ENCODE results near the gene WSB2.

WSB2 gene

DNA sequence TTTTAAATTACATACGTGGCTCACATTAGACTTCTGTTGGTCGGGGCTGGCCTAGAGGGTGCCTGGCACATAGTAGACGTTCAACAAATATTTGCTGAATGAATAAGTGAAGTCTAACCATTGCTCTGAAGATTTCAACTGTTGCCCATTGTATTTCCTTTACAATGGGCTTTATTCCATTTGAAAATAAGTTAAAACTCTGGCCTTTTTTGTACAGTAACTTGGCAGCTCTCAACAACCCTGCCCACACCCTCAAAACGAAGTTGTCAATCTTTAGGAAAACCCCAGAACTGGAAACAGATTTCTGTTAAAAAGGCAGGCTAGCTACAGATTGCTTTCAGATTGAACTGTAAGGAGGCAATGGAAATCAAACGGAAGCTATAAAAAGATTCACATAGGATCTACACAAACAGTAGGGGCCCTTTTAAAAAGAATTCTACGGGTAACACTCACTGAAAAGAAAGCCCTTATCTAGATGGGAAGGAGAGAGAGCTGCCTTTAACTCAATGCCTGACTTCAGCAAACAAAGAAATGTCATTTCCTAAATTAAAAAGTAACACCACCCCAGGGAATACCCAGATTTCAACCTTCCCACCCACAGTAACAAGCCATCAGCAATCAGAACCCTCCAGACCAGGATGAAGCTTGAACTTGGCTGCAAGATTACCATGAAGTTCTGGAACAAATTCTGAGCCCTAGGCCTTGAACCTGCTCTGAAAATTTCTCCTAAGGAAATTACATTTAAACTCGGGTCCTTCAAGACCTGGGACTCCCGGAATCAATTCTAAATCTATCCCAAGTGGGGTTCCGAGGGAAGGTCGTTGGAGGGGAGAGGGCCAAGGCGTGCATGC, 1.4 kb downstream of the WSB2 start:
- Histone ChIP-seq H3K9me3 (ENCODE audit: control insufficient read depth, low read length) (no peaks in the 10 kb centered on the region), H3K36me3 (ENCODE audit: control insufficient read depth, insufficient read depth, low read length) (no peaks in the 10 kb centered on the region), H3K9ac (ENCODE audit: low read length) (peak overlapping the region; percentile 97), H3K27me3 (ENCODE audit: control insufficient read depth, insufficient read depth, low read length) (no peaks in the 10 kb centered on the region), H3K4me1 (ENCODE audit: control insufficient read depth, insufficient read depth, low read length) (peaks cover 62% of the 10 kb centered on the region), H3K4me3 (ENCODE audit: low read length) (peak overlapping the region; percentile 85)

DNA sequence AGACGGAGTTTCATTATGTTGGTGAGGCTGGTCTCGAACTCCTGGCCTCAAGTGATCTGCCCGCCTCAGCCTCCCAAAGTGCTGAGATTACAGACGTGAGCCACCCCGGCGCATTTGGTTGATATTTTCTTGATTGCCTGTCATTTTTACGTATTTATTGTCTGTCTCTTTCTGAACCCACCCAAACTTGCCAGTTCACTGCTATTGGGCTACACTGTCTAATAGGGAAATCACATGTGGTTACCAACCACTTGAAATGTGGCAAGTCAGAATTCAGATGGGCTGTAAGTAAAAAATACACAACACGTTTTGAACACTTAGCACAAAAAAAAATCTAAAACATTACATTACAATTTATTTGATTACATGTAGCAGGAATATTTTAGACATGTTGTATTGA, 2.1 kb downstream of the WSB2 start:
- no peak overlapping the region for H3K4me3 ChIP-seq (ENCODE audit: low read length)
- no peaks in the 10 kb centered on the region for H3K9me3 ChIP-seq (ENCODE audit: control insufficient read depth, low read length)
- H3K9ac ChIP-seq (ENCODE audit: low read length) = peak overlapping the region; percentile 97
- H3K36me3 ChIP-seq (ENCODE audit: control insufficient read depth, insufficient read depth, low read length) = no peaks in the 10 kb centered on the region
- H3K4me1 ChIP-seq (ENCODE audit: control insufficient read depth, insufficient read depth, low read length) = peaks cover 59% of the 10 kb centered on the region
- H3K27me3 ChIP-seq (ENCODE audit: control insufficient read depth, insufficient read depth, low read length) = no peaks in the 10 kb centered on the region

DNA sequence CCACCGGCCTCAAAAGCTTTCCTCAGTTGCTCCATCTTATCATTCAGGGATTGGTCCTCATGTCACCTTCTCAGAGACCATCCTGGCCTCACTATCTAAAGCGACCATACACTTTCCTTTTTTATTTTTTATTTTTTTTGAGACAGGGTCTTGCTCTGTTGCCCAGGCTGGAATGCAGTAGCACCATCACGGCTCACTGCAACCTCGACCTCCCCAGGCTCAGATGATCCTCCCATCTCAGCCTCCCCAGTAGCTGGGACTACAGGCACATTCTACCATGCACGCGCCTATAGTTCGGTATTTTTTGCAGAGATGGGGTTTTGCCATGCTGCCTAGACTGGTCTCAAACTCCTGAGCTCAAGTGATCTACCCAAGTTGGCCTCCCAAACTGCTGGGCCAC, 2.8 kb downstream of the WSB2 start:
- Histone ChIP-seq H3K4me1 (ENCODE audit: control insufficient read depth, insufficient read depth, low read length) (peaks cover 59% of the 10 kb centered on the region), H3K9me3 (ENCODE audit: control insufficient read depth, low read length) (no peaks in the 10 kb centered on the region), H3K4me3 (ENCODE audit: low read length) (no peak overlapping the region), H3K36me3 (ENCODE audit: control insufficient read depth, insufficient read depth, low read length) (no peaks in the 10 kb centered on the region), H3K9ac (ENCODE audit: low read length) (no peak overlapping the region), H3K27me3 (ENCODE audit: control insufficient read depth, insufficient read depth, low read length) (no peaks in the 10 kb centered on the region)

DNA sequence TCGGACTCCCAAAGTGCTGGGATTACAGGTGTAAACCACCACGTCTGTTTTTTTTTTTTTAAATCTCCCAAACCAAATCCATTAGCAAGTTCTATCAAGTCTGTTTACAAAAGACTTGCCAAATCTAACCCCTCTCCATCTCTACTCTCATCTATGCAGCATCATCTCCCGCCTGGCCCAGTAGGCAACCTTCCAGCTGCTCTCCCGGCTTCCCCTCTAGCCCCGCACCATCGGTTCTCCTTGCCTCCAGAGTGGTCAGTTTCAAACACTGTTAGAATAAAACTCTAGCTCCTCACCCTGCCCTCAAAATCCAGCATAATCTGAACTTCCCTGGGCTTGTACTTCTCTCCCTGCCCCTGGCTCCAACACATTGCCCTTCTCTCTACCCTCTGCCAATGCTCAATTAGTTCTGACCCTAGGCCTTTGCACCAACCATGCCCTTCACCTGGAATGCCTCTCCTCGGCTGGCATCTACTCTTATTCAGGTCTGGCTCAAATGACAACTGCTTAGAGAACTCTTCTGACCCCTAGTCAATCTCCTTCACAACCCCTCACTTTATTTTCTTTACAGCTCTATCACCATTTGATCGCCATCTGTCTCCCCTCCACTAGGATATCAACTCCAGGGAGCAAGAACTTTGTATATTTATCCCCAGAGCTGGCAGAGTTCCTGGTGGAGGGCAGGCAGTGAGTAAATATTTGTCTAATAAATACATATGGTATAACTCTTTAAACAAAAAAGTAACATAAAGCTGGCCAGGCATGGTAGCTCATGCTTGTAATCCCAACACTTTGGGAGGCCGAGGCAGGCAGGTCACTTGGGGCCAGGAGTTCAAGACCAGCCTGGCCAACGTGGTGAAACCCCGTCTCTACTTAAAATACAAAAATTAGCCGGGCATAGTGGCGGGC, 4.9 kb downstream of the WSB2 start:
- H3K9me3 ChIP-seq (ENCODE audit: control insufficient read depth, low read length) = no peaks in the 10 kb centered on the region
- H3K4me1 ChIP-seq (ENCODE audit: control insufficient read depth, insufficient read depth, low read length) = peaks cover 66% of the 10 kb centered on the region
- H3K27me3 ChIP-seq (ENCODE audit: control insufficient read depth, insufficient read depth, low read length) = no peaks in the 10 kb centered on the region
- no peaks in the 10 kb centered on the region for H3K36me3 ChIP-seq (ENCODE audit: control insufficient read depth, insufficient read depth, low read length)
- no peak overlapping the region for H3K9ac ChIP-seq (ENCODE audit: low read length)
- peak overlapping the region; percentile 9 for H3K4me3 ChIP-seq (ENCODE audit: low read length)

DNA sequence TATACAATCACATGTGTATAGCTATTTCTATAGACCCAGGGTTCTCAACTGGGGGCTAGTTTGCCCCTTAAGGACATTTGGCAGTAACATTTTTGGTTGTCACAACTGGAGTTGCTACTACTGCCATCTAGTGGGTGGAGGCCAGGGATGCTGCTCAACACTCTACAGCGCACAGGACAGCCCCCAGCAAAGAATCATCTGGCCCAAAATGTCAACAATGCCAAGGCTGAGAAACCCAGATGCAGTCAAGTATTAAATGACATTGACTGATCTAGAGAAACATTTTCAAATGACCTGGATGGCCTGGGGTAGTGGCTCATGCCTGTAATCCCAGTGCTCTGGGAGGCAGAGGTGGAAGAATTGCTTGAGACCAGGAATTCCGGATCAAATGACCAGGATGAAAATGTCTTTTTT, 5.8 kb downstream of the WSB2 start:
- Histone ChIP-seq H3K4me3 (ENCODE audit: low read length) (no peak overlapping the region), H3K27me3 (ENCODE audit: control insufficient read depth, insufficient read depth, low read length) (no peaks in the 10 kb centered on the region), H3K4me1 (ENCODE audit: control insufficient read depth, insufficient read depth, low read length) (peaks cover 66% of the 10 kb centered on the region), H3K9me3 (ENCODE audit: control insufficient read depth, low read length) (no peaks in the 10 kb centered on the region), H3K36me3 (ENCODE audit: control insufficient read depth, insufficient read depth, low read length) (no peaks in the 10 kb centered on the region), H3K9ac (ENCODE audit: low read length) (no peak overlapping the region)

DNA sequence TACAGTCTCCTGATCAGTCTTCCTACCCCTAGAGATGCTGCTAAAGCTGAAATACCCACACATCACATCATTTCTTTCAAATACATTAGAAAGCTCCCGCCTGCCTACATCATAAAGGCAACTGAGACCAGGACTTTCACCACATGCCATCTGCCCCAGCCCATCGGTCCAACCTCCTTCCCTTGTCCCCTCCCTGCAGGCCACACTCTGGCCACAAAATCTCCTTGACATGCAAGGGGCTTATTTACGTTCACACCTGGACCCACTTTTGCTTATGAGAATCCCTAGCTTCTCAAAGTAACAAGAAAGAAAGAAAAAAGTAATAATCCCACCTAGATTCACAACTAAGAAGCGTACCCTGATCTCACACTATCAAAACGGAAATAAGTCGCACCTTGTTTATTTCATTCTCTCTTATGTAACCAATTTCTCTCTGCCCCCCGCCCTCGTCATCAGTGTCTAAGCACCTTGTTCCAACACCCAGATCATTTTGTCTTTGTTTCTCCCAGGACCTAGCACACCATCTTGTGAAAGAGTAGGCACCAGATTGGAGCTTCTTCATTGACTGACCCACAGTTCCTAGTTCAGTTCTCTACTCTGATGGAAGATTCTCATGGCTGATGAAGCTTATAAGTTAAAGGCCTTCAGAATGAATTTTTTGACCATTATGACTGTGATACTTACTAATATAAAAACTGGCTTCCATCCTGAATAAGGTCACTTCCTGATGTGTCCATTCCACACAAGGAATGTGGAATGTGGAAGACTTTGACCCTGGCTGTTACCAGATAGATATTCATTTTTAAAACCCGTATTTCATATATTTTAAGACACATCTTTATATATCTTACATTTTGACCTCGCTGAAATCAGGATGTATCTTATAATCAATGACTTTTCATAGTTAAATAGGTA, 7.7 kb downstream of the WSB2 start:
- Histone ChIP-seq H3K9ac (ENCODE audit: low read length) (peak overlapping the region; percentile 2), H3K4me1 (ENCODE audit: control insufficient read depth, insufficient read depth, low read length) (peaks cover 48% of the 10 kb centered on the region)

DNA sequence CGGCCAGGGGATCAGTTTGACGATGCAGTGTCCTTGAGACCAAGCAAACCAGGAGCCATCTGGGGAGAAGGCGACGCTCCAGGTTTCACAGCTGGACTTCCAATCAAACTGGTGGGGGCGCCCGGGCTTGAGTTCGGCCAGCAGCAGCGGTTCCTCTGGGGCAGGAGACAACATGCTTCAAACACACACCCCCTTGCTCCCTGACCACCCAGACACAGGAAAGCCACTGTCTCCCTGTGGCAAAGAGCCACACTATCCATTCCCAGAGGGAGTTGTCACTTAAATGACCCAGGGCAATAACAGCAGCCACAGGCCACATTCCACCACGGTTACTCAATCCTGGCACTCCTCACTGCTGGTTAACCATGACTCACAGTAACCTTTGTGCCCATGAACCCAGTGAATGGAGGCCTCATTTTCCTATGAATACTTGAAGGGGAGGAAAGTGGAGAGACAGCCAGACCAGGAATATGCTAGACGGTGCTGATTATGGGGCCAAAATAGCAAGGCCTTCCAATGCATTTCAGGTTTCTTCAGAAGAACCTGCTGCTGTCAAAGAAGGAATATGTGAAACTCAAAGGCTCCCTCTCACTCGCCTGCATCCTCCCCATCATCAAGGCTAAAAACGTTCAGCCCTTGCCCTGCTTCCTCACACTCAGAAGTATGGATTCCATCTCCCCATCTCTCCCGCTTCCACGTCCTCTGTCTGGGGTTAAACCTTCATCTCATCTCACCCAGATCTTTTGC, 8.5 kb downstream of the WSB2 start:
- Histone ChIP-seq H3K36me3 (ENCODE audit: control insufficient read depth, insufficient read depth, low read length) (no peaks in the 10 kb centered on the region), H3K27me3 (ENCODE audit: control insufficient read depth, insufficient read depth, low read length) (no peaks in the 10 kb centered on the region), H3K9me3 (ENCODE audit: control insufficient read depth, low read length) (no peaks in the 10 kb centered on the region), H3K4me1 (ENCODE audit: control insufficient read depth, insufficient read depth, low read length) (peaks cover 44% of the 10 kb centered on the region), H3K9ac (ENCODE audit: low read length) (peak overlapping the region; percentile 42), H3K4me3 (ENCODE audit: low read length) (no peak overlapping the region)

More for the DNA sequence above, 7.7 kb downstream of the WSB2 start:
- no peaks in the 10 kb centered on the region for H3K9me3 ChIP-seq (ENCODE audit: control insufficient read depth, low read length)
- no peaks in the 10 kb centered on the region for H3K27me3 ChIP-seq (ENCODE audit: control insufficient read depth, insufficient read depth, low read length)
- H3K36me3 ChIP-seq (ENCODE audit: control insufficient read depth, insufficient read depth, low read length) = no peaks in the 10 kb centered on the region
- H3K4me3 ChIP-seq (ENCODE audit: low read length) = peak overlapping the region; percentile 6

DNA sequence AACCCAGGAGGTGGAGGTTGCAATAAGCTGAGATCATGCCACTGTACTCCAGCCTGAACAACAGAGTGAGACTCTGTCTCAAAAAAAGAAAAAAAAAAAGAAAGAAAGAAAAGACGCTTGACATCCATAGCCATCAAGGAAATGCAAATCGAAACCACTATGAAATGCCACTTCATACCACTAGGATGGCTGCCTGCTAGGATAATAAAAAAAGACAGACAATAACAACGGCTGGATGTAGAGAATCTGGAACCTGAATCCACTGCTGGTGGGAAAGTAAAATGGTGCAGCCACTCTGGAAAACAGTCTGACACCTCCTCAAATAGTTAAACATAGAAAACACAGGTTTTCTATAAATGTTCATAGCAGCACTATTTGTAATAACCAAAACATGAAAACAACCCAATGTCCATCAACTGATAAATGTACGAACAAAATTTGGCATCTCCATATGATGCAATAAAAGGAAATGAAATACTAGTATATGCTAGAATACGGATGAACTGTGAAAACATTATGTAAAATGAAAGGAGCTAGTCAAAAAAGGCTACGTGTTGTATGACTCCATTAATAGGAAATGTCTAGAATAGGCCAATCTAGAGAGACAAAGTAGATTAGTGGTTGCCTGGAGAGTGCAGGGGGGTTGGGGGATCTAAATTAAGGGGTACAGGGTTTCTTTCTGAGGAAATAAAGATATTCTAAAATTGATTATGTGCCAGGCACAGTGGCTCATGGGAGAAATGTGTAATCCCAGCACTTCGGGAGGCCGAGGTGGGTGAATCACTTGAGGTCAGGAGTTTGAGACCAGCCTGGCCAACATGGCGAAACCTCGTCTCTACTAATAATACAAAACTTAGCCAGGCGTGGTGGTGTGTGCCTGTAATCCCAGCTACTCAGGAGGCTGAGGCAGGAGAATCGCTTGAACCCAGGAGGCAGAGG, 9.7 kb downstream of the WSB2 start:
- no peaks in the 10 kb centered on the region for H3K36me3 ChIP-seq (ENCODE audit: control insufficient read depth, insufficient read depth, low read length)
- no peaks in the 10 kb centered on the region for H3K9me3 ChIP-seq (ENCODE audit: control insufficient read depth, low read length)
- no peak overlapping the region for H3K4me3 ChIP-seq (ENCODE audit: low read length)
- H3K27me3 ChIP-seq (ENCODE audit: control insufficient read depth, insufficient read depth, low read length) = no peaks in the 10 kb centered on the region
- peaks cover 34% of the 10 kb centered on the region for H3K4me1 ChIP-seq (ENCODE audit: control insufficient read depth, insufficient read depth, low read length)
- no peak overlapping the region for H3K9ac ChIP-seq (ENCODE audit: low read length)

DNA sequence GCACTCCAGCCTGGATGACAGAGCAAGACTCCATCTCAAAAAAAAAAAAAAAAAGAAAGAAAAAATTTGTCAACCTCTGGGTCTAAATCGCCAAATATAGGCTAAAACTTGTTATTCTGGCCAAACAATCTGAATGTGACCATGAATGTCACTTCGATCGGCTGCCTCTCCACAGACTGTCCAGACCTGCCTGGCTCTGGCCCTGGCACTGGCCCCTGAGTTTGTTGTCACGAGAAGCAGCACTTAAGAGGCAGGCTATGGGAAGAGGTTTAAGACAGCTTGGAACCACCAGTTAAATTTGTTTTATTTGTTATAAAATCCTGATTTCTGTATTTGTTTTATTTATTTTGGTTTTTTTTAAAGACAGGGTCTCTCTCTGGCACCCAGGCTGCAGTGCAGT, 14.5 kb downstream of the WSB2 start:
- H3K9ac ChIP-seq (ENCODE audit: low read length) = no peak overlapping the region
- H3K27me3 ChIP-seq (ENCODE audit: control insufficient read depth, insufficient read depth, low read length) = no peaks in the 10 kb centered on the region
- H3K4me1 ChIP-seq (ENCODE audit: control insufficient read depth, insufficient read depth, low read length) = peaks cover 1% of the 10 kb centered on the region
- H3K9me3 ChIP-seq (ENCODE audit: control insufficient read depth, low read length) = no peaks in the 10 kb centered on the region
- H3K4me3 ChIP-seq (ENCODE audit: low read length) = no peak overlapping the region
- H3K36me3 ChIP-seq (ENCODE audit: control insufficient read depth, insufficient read depth, low read length) = peaks cover 17% of the 10 kb centered on the region

DNA sequence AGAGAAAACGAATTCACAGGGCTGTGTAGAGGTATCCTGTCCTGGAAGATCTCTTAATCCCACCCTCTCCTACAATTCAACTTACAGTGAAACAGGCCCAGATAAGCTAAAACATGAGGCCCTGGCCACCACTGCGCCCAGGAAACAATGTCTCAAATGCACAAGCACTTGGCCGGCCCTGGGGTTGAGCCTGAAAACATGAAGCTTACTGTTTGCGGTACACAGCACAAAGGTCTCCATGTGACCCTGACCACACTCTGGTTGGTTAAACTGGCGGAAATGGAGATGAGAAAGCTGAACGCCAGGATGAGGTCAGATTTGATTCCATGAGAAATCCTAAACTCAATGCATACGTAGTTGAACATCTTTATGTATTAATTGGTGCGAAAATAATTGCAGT, 16.4 kb downstream of the WSB2 start:
- Histone ChIP-seq H3K9ac (ENCODE audit: low read length) (no peak overlapping the region), H3K4me1 (ENCODE audit: control insufficient read depth, insufficient read depth, low read length) (no peaks in the 10 kb centered on the region), H3K9me3 (ENCODE audit: control insufficient read depth, low read length) (no peaks in the 10 kb centered on the region), H3K36me3 (ENCODE audit: control insufficient read depth, insufficient read depth, low read length) (peaks cover 26% of the 10 kb centered on the region), H3K4me3 (ENCODE audit: low read length) (no peak overlapping the region), H3K27me3 (ENCODE audit: control insufficient read depth, insufficient read depth, low read length) (no peaks in the 10 kb centered on the region)

All from mucosa of stomach (tissue), 1 donor.